ENCODE results near the gene MTHFD1L. TPM values are rescaled to one million over a fixed set of nuclear protein-coding genes. Genes with fewer than 3 reads are reported as not detected.

MTHFD1L gene
- total RNA-seq, 2 experiments from 2014 or later, result 51.6 to 54.6 TPM

DNA sequence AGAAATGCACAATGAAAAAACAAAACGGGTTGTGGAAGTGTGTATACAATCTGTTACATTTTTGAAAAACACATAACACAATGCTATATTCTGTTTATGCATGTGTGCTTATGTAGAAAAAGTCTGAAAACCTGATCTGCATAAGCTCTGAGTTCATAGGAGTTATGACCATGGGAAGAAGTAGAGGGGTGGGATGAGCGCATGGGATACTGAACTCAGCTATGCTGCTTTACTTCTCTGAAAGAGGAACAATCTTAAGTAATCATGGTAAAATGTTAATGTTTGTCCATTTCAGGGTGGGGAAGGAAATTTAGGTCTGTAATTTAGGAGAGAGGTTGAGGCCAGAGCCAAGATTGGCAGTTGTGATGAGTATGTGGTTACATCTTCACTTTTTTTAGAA lies 126.8 kb downstream of the MTHFD1L start:
- no peak overlapping the region for H3K4me3 Mint-ChIP-seq
- peaks cover 16% of the 10 kb centered on the region for H3K4me1 Mint-ChIP-seq
- ChIA-PET POLR2A (no interaction called here), CTCF (interaction anchor here (1.1 kb wide), 1 partner anchor 22 kb away, joined by 6 read pairs; no protein-coding TSS in a partner anchor)
- DNase-seq, result no peak
- no peaks in the 10 kb centered on the region for H3K27me3 Mint-ChIP-seq
- peaks cover 3% of the 10 kb centered on the region for H3K9me3 Mint-ChIP-seq
- H3K36me3 Mint-ChIP-seq (ENCODE audit: low read depth), result peaks cover 37% of the 10 kb centered on the region
- H3K27ac Mint-ChIP-seq, result no peak overlapping the region

DNA sequence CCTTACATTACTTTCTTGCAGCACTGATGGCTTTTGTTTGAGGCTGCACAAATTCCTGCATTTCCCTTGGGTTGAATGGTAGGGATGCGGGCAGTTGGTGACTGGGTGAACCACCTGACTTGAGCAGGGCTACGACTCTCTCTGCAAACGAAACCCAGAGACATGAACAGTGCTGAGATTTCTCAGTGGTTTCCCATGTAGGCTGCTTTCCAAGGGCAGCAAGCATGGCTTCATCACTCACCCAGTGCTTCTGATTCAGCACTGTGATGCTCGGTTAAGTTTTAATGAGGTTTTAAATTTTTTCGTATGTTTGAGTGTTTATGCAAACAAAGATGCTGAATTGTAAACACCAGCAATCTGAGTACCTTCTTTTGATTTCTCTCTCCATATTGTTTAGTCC lies 127.2 kb downstream of the MTHFD1L start:
- peaks cover 3% of the 10 kb centered on the region for H3K9me3 Mint-ChIP-seq
- H3K27ac Mint-ChIP-seq, result no peak overlapping the region
- ChIA-PET CTCF (interaction anchor here (1.1 kb wide), 1 partner anchor 22 kb away, joined by 6 read pairs; no protein-coding TSS in a partner anchor), POLR2A (no interaction called here)
- no peak overlapping the region for H3K4me3 Mint-ChIP-seq
- H3K27me3 Mint-ChIP-seq, result no peaks in the 10 kb centered on the region
- H3K36me3 Mint-ChIP-seq (ENCODE audit: low read depth), result peaks cover 37% of the 10 kb centered on the region
- peaks cover 12% of the 10 kb centered on the region for H3K4me1 Mint-ChIP-seq
- no peak for DNase-seq

DNA sequence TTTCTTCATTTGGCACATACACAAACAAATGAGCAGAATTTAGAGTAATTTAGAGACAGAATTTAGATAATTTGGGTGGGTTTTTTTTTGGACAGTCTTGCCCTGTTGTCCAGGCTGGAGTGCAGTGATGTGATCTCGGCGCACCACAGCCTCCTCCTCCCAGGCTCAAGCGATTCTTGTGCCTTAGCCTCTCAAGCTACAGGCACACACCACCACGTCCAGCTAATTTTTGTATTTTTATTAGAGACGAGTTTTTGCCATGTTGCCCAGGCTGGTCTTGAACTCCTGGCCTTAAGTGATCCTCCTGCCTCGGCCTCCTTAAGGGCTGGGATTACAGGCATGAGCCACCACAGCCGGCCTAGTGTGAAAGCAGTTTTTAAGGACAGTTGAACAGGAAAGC lies 127.8 kb downstream of the MTHFD1L start:
- H3K4me1 Mint-ChIP-seq, result peaks cover 6% of the 10 kb centered on the region
- no peak overlapping the region for H3K4me3 Mint-ChIP-seq
- H3K36me3 Mint-ChIP-seq (ENCODE audit: low read depth), result peaks cover 37% of the 10 kb centered on the region
- CTCF ChIA-PET, result interaction anchor here (1.6 kb wide), 1 partner anchor 21 kb away, joined by 5 read pairs; no protein-coding TSS in a partner anchor
- H3K27ac Mint-ChIP-seq, result no peak overlapping the region
- no peaks in the 10 kb centered on the region for H3K27me3 Mint-ChIP-seq
- no peak for DNase-seq
- peaks cover 3% of the 10 kb centered on the region for H3K9me3 Mint-ChIP-seq
- POLR2A ChIA-PET, result no interaction called here

DNA sequence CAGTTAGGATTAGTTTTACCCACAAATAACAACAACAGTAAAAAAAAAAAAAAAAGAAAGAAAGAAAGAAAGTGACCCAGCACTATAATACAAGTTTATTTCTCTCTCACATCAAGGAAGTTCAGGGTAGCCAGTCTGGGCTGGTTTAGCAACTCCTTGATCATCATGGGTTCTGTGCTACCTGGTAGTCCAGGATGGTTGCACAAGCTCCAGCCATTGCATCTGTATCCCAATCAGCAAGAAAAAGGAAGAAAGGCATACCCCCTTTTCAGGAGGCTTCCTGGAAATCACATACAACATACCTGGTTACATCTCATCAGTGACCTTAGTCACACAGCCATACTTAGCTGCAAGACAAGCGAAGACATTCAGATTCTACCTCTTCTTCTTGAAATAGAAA lies 128.5 kb downstream of the MTHFD1L start:
- ChIA-PET POLR2A (no interaction called here), CTCF (interaction anchor here (1.6 kb wide), 1 partner anchor 20 kb away, joined by 5 read pairs; no protein-coding TSS in a partner anchor)
- DNase-seq, result no peak
- peaks cover 4% of the 10 kb centered on the region for H3K4me1 Mint-ChIP-seq
- H3K36me3 Mint-ChIP-seq (ENCODE audit: low read depth), result peaks cover 37% of the 10 kb centered on the region
- H3K4me3 Mint-ChIP-seq, result no peak overlapping the region
- no peak overlapping the region for H3K27ac Mint-ChIP-seq
- no peaks in the 10 kb centered on the region for H3K27me3 Mint-ChIP-seq
- H3K9me3 Mint-ChIP-seq, result peaks cover 3% of the 10 kb centered on the region

DNA sequence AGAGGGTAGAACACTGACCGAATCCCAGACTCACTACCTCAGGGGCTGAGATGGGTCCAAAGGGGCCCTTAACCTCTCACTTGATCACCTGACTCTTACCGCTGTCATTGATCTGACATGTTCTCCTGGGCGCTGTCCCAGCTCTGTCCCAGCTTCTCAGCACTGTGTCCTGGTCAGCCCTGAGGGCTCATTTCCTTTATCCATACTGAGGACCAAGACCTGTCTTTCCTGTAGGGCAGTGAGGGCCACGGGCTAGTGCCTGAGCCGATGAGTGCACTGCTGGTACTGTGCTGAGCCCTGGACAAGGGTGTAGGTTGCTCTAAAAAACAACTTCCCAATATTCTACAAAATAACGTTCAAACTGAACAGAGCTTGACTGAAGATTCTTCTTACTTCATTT lies 131.5 kb downstream of the MTHFD1L start:
- ChIA-PET CTCF (interaction anchor here (0.8 kb wide), 1 partner anchor 8 kb away, joined by 3 read pairs; no protein-coding TSS in a partner anchor), POLR2A (interaction anchor here (0.7 kb wide), 1 partner anchor 16 kb away, joined by 3 read pairs; no protein-coding TSS in a partner anchor)
- Mint-ChIP-seq H3K9me3 (peaks cover 3% of the 10 kb centered on the region), H3K4me1 (peaks cover 4% of the 10 kb centered on the region), H3K27me3 (no peaks in the 10 kb centered on the region), H3K4me3 (no peak overlapping the region), H3K27ac (no peak overlapping the region), H3K36me3 (ENCODE audit: low read depth) (peaks cover 25% of the 10 kb centered on the region)
- DNase-seq, result no peak

DNA sequence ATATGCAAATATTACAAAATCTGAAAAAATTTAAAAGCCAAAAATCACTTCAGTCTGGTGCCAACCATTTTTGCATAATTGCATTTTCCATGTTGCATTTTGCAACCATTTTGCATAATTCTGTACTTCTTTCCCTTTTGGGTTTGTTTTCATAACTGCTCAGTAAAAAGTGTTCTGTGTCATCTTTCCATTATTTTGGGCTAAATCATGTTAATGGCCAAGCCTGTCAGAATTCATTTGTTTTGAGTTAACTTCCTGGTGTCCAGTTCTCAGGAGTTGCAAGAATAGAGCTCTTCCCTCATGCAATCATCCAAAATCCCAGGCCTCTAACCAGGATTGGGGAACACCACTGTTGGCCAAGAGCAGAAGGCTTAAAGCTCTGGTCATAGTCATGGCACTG lies 133.6 kb downstream of the MTHFD1L start:
- CTCF ChIA-PET, result interaction anchor here (1.8 to 4.3 kb wide), 2 partner anchors 11 to 15 kb away, joined by 10 to 31 read pairs; no protein-coding TSS in a partner anchor
- no peak for DNase-seq
- POLR2A ChIA-PET, result interaction anchor here (1.2 kb wide), 1 partner anchor 10 kb away, joined by 3 read pairs; no protein-coding TSS in a partner anchor
- no peak overlapping the region for H3K27ac Mint-ChIP-seq
- H3K36me3 Mint-ChIP-seq (ENCODE audit: low read depth), result peaks cover 7% of the 10 kb centered on the region
- H3K4me1 Mint-ChIP-seq, result peaks cover 6% of the 10 kb centered on the region
- peaks cover under 1% of the 10 kb centered on the region for H3K9me3 Mint-ChIP-seq
- H3K4me3 Mint-ChIP-seq, result no peak overlapping the region
- no peaks in the 10 kb centered on the region for H3K27me3 Mint-ChIP-seq

DNA sequence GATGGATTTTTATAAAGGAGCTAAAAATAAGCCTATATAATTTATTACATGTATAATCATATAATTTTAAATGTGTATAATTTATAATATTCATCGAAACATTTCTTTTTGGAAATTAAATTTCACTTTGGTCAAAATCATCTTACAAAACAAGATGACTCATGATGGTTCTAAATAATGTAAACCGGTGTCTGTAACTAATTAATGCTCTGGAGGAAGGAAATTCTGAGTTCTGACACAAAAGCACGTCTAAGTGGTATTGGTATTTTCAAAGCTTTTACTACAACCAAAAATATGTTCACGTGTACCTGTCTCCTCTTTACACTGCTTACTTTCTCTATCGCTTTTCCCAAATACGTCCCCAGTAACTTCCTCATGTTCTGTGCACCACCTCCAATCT lies 134.1 kb downstream of the MTHFD1L start:
- Mint-ChIP-seq H3K36me3 (ENCODE audit: low read depth) (peaks cover 3% of the 10 kb centered on the region), H3K27me3 (no peaks in the 10 kb centered on the region), H3K4me1 (peaks cover 11% of the 10 kb centered on the region), H3K4me3 (no peak overlapping the region), H3K27ac (no peak overlapping the region), H3K9me3 (no peaks in the 10 kb centered on the region)
- ChIA-PET CTCF (interaction anchor here (0.7 to 4.3 kb wide), 3 partner anchors 12 to 242 kb away, joined by 6 to 31 read pairs (median 10); no protein-coding TSS in a partner anchor), POLR2A (interaction anchor here (1.2 kb wide), 1 partner anchor 9 kb away, joined by 3 read pairs; no protein-coding TSS in a partner anchor)
- no peak for DNase-seq

DNA sequence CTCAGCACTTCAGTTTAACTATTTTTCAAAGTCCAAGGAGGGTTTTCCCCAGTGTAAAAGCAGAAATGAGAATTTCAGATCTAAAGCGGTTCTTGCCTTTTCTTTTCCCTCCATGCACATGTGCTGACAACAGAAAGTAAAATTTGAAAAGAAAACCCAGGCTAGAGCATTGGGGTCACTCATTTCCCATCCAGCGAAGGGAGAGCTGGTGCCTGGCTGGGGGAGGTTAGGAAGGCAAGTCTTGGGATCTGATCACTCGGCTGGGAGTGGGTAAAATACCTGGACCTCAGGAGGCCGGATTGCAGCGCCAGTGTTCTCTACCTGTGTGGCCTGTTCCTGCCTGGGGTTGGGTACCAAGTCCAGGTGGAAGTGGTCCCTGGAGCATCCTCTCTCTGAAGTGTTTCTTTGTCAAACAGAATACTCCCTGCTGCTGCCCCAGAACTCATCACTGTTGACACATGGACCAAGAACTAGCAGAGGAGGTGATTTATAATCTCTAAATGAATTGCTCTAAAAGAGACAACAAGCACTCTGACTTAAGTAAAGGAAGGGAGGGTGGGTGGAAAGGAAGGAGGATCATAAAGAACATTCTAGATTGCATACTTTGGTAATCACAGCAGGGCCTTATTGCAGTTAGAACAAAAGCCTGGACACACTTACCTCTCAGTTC lies 136.0 kb downstream of the MTHFD1L start:
- peaks cover 3% of the 10 kb centered on the region for H3K36me3 Mint-ChIP-seq (ENCODE audit: low read depth)
- no peaks in the 10 kb centered on the region for H3K27me3 Mint-ChIP-seq
- no peak overlapping the region for H3K27ac Mint-ChIP-seq
- no peaks in the 10 kb centered on the region for H3K9me3 Mint-ChIP-seq
- H3K4me1 Mint-ChIP-seq, result peaks cover 18% of the 10 kb centered on the region
- H3K4me3 Mint-ChIP-seq, result no peak overlapping the region
- ChIA-PET CTCF (interaction anchor here (4.3 kb wide), 1 partner anchor 13 kb away, joined by 31 read pairs; no protein-coding TSS in a partner anchor), POLR2A (no interaction called here)
- DNase-seq, result no peak

DNA sequence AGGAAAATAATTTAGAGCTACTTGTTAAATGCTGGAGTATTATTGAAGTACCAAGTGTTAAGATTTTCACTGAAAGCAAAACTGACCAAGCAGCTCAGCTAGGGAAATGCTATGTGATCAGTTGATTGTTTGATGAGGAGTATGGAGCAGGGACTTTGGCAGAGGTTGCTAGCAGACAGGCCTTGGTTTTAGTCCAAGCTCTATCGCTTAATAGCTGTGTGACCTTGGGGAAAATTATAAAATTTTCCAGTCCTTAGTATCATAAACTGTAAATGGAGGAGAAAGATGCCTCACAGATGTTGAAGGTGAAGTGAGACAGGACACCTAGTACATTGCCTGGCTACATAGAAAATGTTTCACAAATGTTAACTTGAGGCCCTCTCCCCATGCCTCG lies 136.6 kb downstream of the MTHFD1L start:
- no peak overlapping the region for H3K27ac Mint-ChIP-seq
- ChIA-PET CTCF (interaction anchor here (0.7 to 4.3 kb wide), 2 partner anchors 12 to 322 kb away, joined by 3 to 31 read pairs; no protein-coding TSS in a partner anchor), POLR2A (no interaction called here)
- peaks cover 18% of the 10 kb centered on the region for H3K4me1 Mint-ChIP-seq
- no peak overlapping the region for H3K4me3 Mint-ChIP-seq
- no peaks in the 10 kb centered on the region for H3K9me3 Mint-ChIP-seq
- peaks cover under 1% of the 10 kb centered on the region for H3K36me3 Mint-ChIP-seq (ENCODE audit: low read depth)
- no peaks in the 10 kb centered on the region for H3K27me3 Mint-ChIP-seq
- DNase-seq, result no peak

DNA sequence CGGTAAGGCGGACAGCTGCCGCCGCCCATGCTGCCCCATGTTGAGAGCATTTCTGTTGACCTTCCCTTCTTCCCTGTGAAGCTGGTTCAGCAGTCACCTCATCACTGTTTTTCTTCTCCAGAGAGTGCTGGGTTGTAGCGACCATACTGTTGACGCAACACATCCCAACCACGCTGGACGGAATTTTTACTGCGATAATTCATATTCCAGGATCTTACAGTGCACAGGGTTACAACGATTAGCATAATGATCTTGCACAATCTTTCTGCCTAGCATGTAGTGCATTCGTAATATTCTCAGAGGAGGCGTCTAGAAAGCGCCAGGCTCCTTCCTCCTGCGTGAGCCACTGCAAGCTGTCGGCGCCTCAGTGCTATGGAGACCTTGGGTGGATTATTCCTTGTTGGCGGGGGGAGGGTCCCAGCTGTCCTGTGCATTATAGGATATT lies 137.0 kb downstream of the MTHFD1L start:
- no peak for DNase-seq
- H3K4me1 Mint-ChIP-seq, result peaks cover 18% of the 10 kb centered on the region
- H3K36me3 Mint-ChIP-seq (ENCODE audit: low read depth), result no peaks in the 10 kb centered on the region
- POLR2A ChIA-PET, result no interaction called here
- H3K4me3 Mint-ChIP-seq, result no peak overlapping the region
- CTCF ChIA-PET, result interaction anchor here (0.7 to 4.3 kb wide), 2 partner anchors 12 to 322 kb away, joined by 3 to 31 read pairs; no protein-coding TSS in a partner anchor
- H3K27ac Mint-ChIP-seq, result no peak overlapping the region
- H3K27me3 Mint-ChIP-seq, result no peaks in the 10 kb centered on the region
- H3K9me3 Mint-ChIP-seq, result no peaks in the 10 kb centered on the region

DNA sequence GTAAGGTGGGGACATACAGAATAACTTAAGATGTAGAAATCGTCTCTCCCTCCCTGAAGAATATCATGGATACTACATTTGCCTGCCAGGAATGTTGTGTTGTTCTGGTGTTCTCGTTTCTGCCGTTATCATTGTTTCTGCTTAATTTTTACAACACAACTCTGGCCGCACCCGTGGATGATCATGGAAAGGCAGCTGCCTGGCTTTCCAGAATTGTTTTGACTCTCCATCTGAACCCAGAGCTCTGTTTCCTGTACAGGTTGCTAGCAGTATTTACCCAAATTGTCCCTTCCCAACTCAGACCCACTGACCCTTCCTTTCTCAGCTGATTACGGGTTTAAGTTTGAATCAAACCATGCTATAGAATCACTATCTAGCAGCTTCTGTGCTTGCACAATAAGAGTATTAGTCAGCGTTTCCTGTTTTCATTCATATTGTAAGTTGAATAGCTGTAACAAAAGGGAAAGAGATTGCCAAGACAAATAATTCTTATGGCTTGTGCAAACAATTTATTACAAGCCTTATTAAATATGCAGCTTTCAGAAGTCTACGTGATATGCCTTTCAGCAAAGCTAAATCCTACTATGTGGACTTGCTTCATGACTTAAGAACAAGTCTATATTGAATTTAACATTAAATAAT lies 139.0 kb downstream of the MTHFD1L start:
- DNase-seq, result no peak
- H3K27ac Mint-ChIP-seq, result peak overlapping the region; percentile 64
- no peak overlapping the region for H3K4me3 Mint-ChIP-seq
- ChIA-PET POLR2A (interaction anchor here (0.7 to 1.7 kb wide), 7 partner anchors 10 to 1979 kb away, joined by 3 to 12 read pairs (median 4); partner anchors contain the start of gene FBXO5), CTCF (interaction anchor here (1.1 to 3.6 kb wide), 5 partner anchors 10 to 320 kb away, joined by 4 to 49 read pairs (median 22); no protein-coding TSS in a partner anchor)
- H3K4me1 Mint-ChIP-seq, result peaks cover 18% of the 10 kb centered on the region
- no peaks in the 10 kb centered on the region for H3K36me3 Mint-ChIP-seq (ENCODE audit: low read depth)
- no peaks in the 10 kb centered on the region for H3K9me3 Mint-ChIP-seq
- no peaks in the 10 kb centered on the region for H3K27me3 Mint-ChIP-seq

DNA sequence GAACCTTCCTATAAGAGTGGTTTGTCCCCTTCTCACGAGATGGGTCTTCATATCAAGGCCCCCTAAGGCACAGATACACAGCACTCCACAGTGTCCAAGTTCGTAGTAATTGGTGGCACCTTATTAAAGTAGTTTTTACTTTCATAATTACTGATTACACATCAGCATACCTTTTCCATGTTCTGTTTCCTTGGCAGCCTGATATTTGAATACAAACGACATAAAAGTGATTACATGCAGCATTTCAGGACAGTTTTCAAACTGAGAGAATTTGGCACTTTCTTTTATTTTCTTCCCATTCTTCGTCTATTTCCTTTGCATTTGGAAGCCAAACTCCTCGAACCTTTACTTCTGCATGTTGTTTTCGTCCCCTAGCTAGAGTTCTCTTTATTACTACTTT lies 139.7 kb downstream of the MTHFD1L start:
- H3K4me3 Mint-ChIP-seq, result no peak overlapping the region
- H3K36me3 Mint-ChIP-seq (ENCODE audit: low read depth), result no peaks in the 10 kb centered on the region
- H3K9me3 Mint-ChIP-seq, result no peaks in the 10 kb centered on the region
- ChIA-PET CTCF (interaction anchor here (0.6 to 3.6 kb wide), 6 partner anchors 9 to 352 kb away, joined by 3 to 49 read pairs (median 16); no protein-coding TSS in a partner anchor), POLR2A (interaction anchor here (0.7 to 1.7 kb wide), 5 partner anchors 9 to 130 kb away, joined by 3 to 12 read pairs (median 4); no protein-coding TSS in a partner anchor)
- peak overlapping the region; percentile 13 for H3K27ac Mint-ChIP-seq
- no peak for DNase-seq
- H3K27me3 Mint-ChIP-seq, result no peaks in the 10 kb centered on the region
- H3K4me1 Mint-ChIP-seq, result peaks cover 18% of the 10 kb centered on the region
